HG02943 (cell line): ENCODE data around the gene SUPT3H.
"Not testable (repeated sequence)": the region's sequence is repeated elsewhere in the genome, so short reads cannot be mapped to it uniquely, and the experiment has no call there.

Experiments
- ATAC-seq: cut with Tn5 transposase; IDR thresholded peaks from one replicate; pipeline ENCODE4 v1.9.1; 2021; ENCODE audit warnings: mild to moderate bottlenecking, low read depth, moderate library complexity; ENCODE audit not compliant: unreplicated experiment

The SUPT3H gene

GRCh38 chr6:45076217-45076930 is 301.4 kb downstream of the SUPT3H start:
- ATAC-seq: no peak

- no peak for ATAC-seq
Measured at GRCh38 chr6:45075246-45075645, 302.5 kb downstream of the SUPT3H start.

GRCh38 chr6:45074439-45074838 is 303.3 kb downstream of the SUPT3H start:
- no peak for ATAC-seq

GRCh38 chr6:45073771-45074170 is 304.0 kb downstream of the SUPT3H start:
- no peak for ATAC-seq

- ATAC-seq: no peak
Measured at GRCh38 chr6:45072673-45073072, 305.1 kb downstream of the SUPT3H start.

GRCh38 chr6:45072016-45072415 is 305.7 kb downstream of the SUPT3H start:
- no peak for ATAC-seq

GRCh38 chr6:45069091-45069490 is 308.6 kb downstream of the SUPT3H start:
- ATAC-seq: no peak

GRCh38 chr6:45067446-45067845 is 310.3 kb downstream of the SUPT3H start:
- ATAC-seq: not testable (repeated sequence)

GRCh38 chr6:45062659-45063058 is 315.1 kb downstream of the SUPT3H start:
- not testable (repeated sequence) for ATAC-seq

GRCh38 chr6:45057711-45058110 is 320.0 kb downstream of the SUPT3H start:
- no peak for ATAC-seq

GRCh38 chr6:45054610-45055009 is 323.1 kb downstream of the SUPT3H start:
- no peak for ATAC-seq

GRCh38 chr6:45052325-45052724 is 325.4 kb downstream of the SUPT3H start:
- ATAC-seq: no peak

GRCh38 chr6:45049188-45049843 is 328.4 kb downstream of the SUPT3H start:
- no peak for ATAC-seq

- no peak for ATAC-seq
Measured at GRCh38 chr6:45047573-45047972, 330.2 kb downstream of the SUPT3H start.

- ATAC-seq: no peak
Measured at GRCh38 chr6:45045253-45045601, 332.5 kb downstream of the SUPT3H start.

GRCh38 chr6:45044510-45045252 is 333.1 kb downstream of the SUPT3H start:
- no peak for ATAC-seq

- no peak for ATAC-seq
Measured at GRCh38 chr6:45044086-45044485, 333.6 kb downstream of the SUPT3H start.

- not testable (repeated sequence) for ATAC-seq
Measured at GRCh38 chr6:45042673-45043072, 335.1 kb downstream of the SUPT3H start.

- ATAC-seq: no peak
Measured at GRCh38 chr6:45038226-45038625, 339.5 kb downstream of the SUPT3H start.

- no peak for ATAC-seq
Measured at GRCh38 chr6:45036103-45036502, 341.6 kb downstream of the SUPT3H start.

- ATAC-seq: no peak
Measured at GRCh38 chr6:45032426-45032825, 345.3 kb downstream of the SUPT3H start.

- no peak for ATAC-seq
Measured at GRCh38 chr6:45031601-45032000, 346.1 kb downstream of the SUPT3H start.
